ENCODE data around the gene TRAIP. TPM values are rescaled to one million over a fixed set of nuclear protein-coding genes. Genes with fewer than 3 reads are reported as not detected.
A peak's percentile ranks its signal among the peaks of the same experiment; 100 is the strongest.

TRAIP gene
- polyA plus RNA-seq, 1 donor from 2014 or later = 7.6 TPM

DNA sequence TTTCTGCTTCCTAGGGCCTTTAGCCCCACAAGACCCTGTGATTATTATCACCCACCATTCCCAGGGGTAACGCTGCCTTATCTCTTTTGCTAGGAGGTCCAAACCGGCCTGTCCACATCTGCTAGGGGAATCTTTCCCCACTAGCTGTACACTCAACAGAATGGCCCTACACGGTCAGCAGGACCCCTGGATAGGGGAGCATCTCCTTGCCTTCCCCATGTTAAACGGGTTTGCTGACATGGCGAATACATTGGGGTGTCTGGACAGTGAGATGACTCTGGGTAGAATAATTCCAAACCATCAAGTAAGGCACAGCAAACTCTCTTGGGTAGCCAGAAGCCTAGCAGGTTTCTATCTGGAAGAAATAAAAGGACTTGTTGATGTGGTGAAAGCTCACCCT lies 702 bp downstream of the TRAIP start:
- TF ChIP-seq TAF1 (IDR thresholded peaks at IDR 0.05; ENCODE audit: low read depth) (no peak), EP300 (conservative IDR thresholded peaks at IDR 0.05; ENCODE audit: poor library complexity, severe bottlenecking) (no peak), SMC3 (conservative IDR thresholded peaks at IDR 0.05; ENCODE audit: poor library complexity) (no peak), EZH2 (IDR thresholded peaks at IDR 0.05; ENCODE audit: borderline replicate concordance, insufficient read depth, low read length, poor library complexity, severe bottlenecking) (no peak), POLR2AphosphoS5 (IDR thresholded peaks at IDR 0.05) (no peak), RAD21 (conservative IDR thresholded peaks at IDR 0.05) (no peak), MXI1 (conservative IDR thresholded peaks at IDR 0.05; ENCODE audit: poor library complexity, severe bottlenecking) (no peak)
- TF ChIP-seq, protein P1, sequence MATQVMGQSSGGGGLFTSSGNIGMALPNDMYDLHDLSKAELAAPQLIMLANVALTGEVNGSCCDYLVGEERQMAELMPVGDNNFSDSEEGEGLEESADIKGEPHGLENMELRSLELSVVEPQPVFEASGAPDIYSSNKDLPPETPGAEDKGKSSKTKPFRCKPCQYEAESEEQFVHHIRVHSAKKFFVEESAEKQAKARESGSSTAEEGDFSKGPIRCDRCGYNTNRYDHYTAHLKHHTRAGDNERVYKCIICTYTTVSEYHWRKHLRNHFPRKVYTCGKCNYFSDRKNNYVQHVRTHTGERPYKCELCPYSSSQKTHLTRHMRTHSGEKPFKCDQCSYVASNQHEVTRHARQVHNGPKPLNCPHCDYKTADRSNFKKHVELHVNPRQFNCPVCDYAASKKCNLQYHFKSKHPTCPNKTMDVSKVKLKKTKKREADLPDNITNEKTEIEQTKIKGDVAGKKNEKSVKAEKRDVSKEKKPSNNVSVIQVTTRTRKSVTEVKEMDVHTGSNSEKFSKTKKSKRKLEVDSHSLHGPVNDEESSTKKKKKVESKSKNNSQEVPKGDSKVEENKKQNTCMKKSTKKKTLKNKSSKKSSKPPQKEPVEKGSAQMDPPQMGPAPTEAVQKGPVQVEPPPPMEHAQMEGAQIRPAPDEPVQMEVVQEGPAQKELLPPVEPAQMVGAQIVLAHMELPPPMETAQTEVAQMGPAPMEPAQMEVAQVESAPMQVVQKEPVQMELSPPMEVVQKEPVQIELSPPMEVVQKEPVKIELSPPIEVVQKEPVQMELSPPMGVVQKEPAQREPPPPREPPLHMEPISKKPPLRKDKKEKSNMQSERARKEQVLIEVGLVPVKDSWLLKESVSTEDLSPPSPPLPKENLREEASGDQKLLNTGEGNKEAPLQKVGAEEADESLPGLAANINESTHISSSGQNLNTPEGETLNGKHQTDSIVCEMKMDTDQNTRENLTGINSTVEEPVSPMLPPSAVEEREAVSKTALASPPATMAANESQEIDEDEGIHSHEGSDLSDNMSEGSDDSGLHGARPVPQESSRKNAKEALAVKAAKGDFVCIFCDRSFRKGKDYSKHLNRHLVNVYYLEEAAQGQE (IDR thresholded peaks at IDR 0.05; ENCODE audit: borderline replicate concordance) = no peak
- TF ChIP-seq, protein P2, sequence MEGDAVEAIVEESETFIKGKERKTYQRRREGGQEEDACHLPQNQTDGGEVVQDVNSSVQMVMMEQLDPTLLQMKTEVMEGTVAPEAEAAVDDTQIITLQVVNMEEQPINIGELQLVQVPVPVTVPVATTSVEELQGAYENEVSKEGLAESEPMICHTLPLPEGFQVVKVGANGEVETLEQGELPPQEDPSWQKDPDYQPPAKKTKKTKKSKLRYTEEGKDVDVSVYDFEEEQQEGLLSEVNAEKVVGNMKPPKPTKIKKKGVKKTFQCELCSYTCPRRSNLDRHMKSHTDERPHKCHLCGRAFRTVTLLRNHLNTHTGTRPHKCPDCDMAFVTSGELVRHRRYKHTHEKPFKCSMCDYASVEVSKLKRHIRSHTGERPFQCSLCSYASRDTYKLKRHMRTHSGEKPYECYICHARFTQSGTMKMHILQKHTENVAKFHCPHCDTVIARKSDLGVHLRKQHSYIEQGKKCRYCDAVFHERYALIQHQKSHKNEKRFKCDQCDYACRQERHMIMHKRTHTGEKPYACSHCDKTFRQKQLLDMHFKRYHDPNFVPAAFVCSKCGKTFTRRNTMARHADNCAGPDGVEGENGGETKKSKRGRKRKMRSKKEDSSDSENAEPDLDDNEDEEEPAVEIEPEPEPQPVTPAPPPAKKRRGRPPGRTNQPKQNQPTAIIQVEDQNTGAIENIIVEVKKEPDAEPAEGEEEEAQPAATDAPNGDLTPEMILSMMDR (IDR thresholded peaks at IDR 0.05; ENCODE audit: poor library complexity, severe bottlenecking) = no peak
- peak overlapping the region; percentile 92 for H3K4me3 ChIP-seq (ENCODE audit: low read length)
- peak overlapping the region; percentile 73 for H3K9ac ChIP-seq (ENCODE audit: low read length)
- H3K79me2 ChIP-seq (replicated peaks; ENCODE audit: insufficient read depth, low read length) = peaks cover 6% of the 10 kb centered on the region
- no peaks in the 10 kb centered on the region for H3F3A ChIP-seq (ENCODE audit: insufficient read depth, low read length, poor library complexity, severe bottlenecking)
- no peaks in the 10 kb centered on the region for H3K27me3 ChIP-seq (ENCODE audit: insufficient read depth, low read depth, low read length)
- no peak overlapping the region for H3K27ac ChIP-seq (ENCODE audit: low read length)
- H3K9me3 ChIP-seq (ENCODE audit: low read length) = no peaks in the 10 kb centered on the region
- H2AFZ ChIP-seq (ENCODE audit: low read depth, low read length) = no peak overlapping the region
- peak overlapping the region; percentile 79 for H3K4me2 ChIP-seq (ENCODE audit: low read length)
- H4K20me1 ChIP-seq (ENCODE audit: insufficient read depth) = no peaks in the 10 kb centered on the region
- H3K9me2 ChIP-seq (ENCODE audit: insufficient read depth, low read length) = no peaks in the 10 kb centered on the region
- H3K36me3 ChIP-seq (ENCODE audit: insufficient read depth, low read length) = no peaks in the 10 kb centered on the region

DNA sequence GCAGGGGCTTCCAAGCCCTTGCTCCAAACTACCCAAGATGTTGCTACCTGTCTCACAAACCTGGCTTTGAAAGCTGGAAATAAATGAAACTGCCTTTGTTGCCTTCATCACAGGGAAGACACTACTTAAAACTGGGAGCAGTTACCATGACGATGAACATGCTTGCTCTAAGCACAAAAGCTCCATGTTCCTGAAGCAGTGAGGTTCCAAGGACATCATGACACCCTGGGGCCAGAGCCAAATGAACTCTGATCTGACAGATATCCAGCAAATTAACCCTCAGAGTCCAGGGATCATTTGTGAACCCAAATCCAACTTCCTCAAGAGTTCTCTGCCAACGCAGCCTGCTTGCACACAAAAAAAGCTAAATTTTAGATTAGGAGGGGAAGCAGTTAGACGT lies 10.7 kb downstream of the TRAIP start:
- Histone ChIP-seq H3K9ac (ENCODE audit: low read length) (no peak overlapping the region), H3K36me3 (ENCODE audit: insufficient read depth, low read length) (no peaks in the 10 kb centered on the region), H4K20me1 (ENCODE audit: insufficient read depth) (no peaks in the 10 kb centered on the region), H3K27me3 (ENCODE audit: insufficient read depth, low read depth, low read length) (no peaks in the 10 kb centered on the region), H3K79me2 (replicated peaks; ENCODE audit: insufficient read depth, low read length) (no peaks in the 10 kb centered on the region), H3F3A (ENCODE audit: insufficient read depth, low read length, poor library complexity, severe bottlenecking) (no peaks in the 10 kb centered on the region), H3K27ac (ENCODE audit: low read length) (peak overlapping the region; percentile 24), H2AFZ (ENCODE audit: low read depth, low read length) (no peak overlapping the region), H3K9me3 (ENCODE audit: low read length) (no peaks in the 10 kb centered on the region), H3K4me3 (ENCODE audit: low read length) (no peak overlapping the region), H3K4me2 (ENCODE audit: low read length) (no peak overlapping the region), H3K9me2 (ENCODE audit: insufficient read depth, low read length) (no peaks in the 10 kb centered on the region)
- TF ChIP-seq, protein P1 (IDR thresholded peaks at IDR 0.05; ENCODE audit: borderline replicate concordance) = no peak
- TF ChIP-seq, protein P2 (IDR thresholded peaks at IDR 0.05; ENCODE audit: poor library complexity, severe bottlenecking) = peak; percentile 16
